CD4-positive, alpha-beta T cell treated with Interleukin-6 at 100 ng/mL for 8 hours (primary cell): ENCODE data around the gene ADRA1B.
"Not testable (repeated sequence)": the region's sequence is repeated elsewhere in the genome, so short reads cannot be mapped to it uniquely, and the experiment has no call there.

Experiments
- DNase-seq: peaks from one replicate; pipeline ENCODE4 v3.0.0-alpha.2; 2020; ENCODE audit warnings: mixed read lengths, low spot score

The ADRA1B gene

DNA sequence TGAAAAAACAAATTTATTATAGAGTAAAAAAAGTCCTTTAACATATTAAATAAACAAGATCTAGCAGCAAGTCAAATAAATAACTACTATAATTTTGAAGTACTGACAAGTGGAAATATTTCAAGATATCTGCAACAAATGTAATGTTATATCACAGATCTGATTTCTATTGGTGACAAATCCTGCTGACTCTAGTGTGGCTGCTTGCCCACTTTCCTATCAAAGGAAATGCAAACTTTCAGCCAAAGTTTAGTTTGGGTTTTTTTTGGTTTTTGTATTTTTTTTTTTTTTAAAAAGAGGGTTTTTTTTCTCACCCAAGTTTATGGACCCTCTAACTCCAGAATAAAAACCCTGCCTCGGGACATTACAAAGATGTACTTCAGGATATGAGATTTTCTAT, 12.9 kb downstream of the ADRA1B start:
- no peak for DNase-seq

DNA sequence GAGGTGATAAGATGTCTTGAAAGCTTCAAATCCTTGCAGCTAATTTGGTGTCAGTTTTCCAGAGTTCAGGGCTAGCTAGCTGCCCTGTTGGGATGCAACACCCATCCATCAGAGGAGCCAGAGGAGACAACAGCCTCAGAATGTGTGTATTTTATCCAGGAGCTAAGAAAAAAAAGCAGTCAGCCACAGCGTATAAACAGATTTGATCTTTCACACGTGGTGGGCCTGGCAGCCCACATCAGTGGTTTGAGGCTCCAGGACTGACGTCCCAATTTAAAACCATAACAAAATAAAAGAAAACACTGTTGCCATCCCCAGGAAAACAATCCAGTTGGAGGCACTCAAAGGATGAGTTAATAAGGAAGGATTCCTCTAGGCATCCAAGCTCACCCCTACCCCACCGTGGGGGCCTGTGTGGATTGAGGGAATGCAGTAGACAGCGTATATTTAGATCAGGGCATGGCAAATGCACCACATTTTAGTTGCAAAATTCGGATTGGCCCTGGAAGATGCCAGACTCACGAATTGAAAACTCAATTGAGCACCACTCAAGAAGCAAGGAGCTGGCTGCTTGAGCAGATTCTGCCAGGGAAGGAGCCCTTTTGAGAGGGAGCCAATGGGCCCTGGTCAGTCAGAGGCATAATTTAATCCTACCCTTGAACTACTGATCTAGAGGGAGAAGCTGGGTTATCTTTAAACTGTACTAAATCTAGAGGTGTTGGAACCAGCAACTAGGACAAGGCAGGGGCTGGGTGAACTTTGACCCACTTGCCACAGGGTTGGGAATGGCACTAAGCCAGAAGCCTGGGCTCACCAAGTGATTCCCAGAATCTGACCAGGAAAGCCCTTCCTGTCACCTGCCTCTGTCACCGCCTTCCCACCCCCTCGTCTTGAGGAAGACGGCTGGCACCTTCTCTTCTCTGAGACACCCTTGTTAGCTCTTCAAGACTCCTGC, 17.5 kb downstream of the ADRA1B start:
- DNase-seq = no peak

DNA sequence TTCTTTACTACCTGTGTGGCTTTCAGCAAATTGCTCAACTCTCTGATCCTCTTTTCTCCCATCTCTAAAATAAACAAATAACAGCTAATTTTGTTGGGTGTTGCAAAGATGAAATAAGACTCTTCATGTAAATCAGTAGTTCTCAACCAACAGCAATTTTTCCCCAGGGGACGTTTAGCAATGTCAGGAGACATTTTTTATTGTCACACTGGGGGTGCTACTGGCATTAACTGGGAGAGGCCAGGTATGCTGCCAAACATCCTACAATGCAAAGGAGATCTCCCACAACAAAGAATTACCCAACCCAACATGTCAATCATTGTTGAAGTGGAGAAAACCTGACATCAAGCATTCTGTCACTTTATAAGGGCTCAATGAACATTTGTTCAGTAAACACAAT, 19.7 kb downstream of the ADRA1B start:
- DNase-seq = no peak

DNA sequence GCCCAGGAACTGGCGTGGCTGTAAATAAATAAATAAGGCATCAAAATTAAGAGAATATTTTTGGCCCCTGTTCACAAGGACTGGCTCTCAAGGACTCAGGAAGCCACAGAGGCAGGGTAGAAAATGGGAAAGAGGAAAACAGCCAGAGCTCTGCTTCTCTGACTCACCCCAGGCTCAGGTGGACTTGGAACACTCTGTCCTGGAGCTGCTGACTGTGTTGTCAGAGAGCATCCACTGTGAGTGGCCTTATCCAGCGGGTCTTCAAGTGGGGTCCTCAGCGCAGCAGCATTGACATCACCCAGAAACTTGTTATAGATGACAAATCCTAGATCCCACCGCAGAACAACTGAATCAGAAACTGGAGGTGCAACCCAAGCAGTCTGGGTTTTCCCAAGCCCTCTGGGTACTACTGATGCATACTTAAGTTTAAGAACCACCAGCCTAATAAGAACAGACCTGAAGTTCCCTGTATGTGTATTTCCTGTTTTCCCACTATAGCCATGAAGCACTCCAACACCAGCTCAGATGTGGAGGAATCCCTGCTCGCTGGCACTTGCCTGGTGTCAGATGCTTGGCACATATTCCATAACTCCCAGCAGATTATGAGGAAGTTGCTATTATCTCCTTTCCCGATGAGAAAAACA, 20.5 kb downstream of the ADRA1B start:
- no peak for DNase-seq

DNA sequence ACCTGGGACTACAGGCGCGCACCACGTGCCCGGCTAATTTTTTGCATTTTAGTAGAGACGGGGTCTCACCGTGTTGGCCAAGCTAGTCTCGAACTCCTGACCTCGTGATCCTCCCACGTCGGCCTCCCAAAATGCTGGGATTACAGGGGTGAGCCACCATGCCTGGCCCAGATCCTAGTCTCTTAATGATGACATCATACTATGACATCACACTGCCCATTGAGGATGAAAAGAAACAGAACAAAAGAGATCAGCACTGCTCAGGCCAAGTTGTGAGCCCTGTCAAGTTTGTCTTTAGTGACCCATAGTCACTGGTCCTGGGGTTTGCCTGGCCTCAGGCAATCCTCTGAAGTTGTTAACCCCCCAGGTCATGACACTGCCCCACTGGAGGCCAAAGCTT, 21.3 kb downstream of the ADRA1B start:
- no peak for DNase-seq

DNA sequence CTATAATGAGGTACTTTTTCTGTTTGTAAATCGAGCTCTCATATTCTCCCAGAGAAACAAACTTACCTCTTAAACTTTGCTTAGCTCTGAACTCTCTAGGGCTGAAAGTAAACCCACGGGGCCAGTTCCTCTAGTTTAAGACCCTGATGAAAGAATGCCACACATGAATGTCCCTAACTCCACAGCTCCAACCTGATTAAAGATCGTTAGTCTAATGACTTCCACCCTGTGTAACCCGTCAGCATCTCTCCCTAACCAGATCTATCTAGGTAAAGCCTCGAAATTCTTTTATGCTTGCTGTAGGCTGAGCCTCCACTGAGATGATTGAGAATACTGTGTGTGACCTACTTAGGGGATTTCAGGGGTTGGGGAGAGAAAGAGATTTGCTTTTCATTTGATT, 27.0 kb downstream of the ADRA1B start:
- DNase-seq = no peak

DNA sequence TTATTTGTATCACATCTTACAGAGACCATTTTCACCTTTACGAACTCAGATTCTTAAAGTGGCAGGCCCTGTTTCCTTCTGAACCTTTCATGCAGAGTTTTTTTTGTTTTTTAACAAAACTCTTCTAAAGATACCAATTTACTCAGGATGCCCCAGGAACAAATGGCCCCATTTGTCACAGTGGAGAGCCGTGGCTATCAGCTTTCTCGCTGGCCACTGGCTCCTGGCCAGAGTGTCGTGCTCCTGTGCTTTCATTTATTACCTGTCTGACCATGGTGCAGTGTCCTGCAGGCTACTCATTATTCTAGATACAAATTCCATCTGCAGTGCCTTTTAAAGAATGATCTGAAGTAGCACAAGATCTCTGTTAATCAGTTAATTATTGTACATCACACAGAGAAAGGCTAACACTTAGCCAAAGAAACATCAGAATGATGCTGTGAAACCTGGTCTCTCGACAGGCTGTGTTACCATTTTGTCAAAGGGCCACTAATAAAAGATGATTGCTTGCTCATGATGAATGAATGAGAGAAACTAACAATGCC, 27.8 kb downstream of the ADRA1B start:
- DNase-seq = no peak

DNA sequence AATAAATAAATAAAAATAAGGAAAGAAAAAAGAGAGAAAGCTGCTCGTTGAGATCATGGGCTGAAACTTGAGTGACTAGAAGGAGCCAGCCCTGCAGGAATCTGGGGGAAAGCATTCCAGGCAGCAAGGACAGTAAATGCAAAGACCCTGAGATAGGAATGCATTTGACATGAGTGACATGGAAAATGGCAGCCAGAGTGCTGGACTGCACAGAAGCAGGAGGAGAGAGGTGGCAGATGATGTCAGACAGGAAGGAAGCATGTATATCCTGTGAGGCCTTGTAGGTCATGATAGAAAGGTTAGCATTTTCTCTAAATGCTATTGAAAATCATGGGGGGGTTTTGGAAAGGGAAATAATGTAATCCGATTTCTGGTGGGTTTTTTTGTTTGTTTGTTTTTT, 29.1 kb downstream of the ADRA1B start:
- no peak for DNase-seq

DNA sequence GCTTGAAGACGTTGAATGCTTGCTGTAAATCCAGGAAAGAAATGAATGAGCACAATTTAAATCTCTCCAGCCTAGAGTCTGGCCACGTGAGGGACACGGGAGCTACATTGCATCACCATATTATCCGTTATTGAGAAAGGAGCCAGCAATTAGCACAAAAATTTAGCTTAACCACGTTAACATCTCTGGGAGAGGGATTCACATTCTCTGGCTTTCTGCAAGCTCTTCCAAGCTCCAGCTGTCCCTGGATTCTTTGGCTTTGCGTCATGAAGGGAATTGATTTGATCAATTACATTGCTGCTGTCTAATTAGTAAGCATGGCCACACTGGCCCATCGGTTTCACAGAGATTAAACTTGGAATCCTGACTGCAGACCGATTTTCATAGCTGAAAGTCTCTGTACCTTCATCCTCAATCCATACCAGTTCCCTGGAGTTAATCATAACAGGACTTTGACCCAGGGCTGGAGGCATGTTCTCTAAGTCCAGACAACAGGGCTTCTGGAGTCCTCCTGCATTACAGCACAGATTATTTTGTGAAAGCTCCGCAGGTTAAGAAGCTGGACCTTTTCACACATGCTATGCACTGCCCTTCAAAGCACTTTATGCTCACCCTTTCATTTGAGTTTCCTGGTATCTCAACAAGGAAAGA, 31.6 kb downstream of the ADRA1B start:
- no peak for DNase-seq

DNA sequence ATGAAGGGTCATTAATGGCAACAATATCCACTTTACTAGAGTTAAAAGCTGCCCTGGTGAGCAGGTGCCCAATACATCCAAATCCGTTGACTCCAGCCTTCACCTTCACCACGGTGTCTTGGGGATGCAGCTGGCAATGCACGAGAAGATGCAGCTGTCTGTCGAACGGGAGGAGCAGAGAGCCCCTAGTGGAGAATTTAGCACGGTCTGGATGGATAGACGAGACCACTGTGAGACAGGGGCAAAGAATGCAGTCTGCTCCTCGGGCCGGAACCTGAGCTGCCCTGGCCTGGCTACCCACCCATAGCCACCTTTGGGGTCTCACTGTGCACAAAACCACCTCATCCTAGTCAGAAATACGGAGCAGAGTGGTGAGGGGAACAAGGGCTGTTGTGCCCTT, 35.1 kb downstream of the ADRA1B start:
- no peak for DNase-seq

DNA sequence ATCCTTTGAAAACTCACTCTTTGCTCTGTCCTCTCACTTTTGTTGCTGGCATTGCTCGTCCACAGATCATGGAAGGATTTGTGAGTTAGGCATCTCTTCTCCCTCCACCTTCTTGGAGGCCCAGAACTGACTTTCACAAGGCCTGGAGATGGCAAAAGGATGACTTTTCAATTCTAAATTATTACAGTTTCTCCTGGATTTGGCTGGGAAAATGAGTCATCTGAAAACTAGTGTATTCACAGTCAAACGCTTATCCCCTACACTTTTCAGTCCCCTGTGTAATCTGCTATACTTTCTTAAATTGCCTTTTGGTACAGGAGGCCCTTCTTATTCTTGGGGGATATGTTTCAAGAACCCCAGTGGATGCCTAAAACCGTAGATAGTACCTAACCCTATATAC, 35.6 kb downstream of the ADRA1B start:
- no peak for DNase-seq

DNA sequence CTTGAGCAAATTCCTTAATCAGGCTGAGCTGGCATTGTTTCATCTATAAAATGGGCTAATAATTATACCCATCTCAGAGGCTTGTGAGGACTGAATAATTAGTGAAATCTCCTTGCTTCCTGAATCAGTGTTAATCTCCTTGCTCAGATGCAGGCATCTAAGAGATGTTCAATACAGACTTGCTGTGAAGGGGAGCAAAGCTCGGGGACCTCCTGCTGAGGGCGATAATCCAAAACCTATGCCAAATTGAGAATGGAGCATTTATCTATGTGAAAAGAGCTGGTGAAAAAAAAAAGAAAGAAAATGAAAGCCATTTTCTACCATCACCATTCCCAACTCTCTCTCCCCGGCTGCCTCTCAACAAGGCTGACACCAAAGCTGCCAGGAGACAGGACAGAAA, 37.3 kb downstream of the ADRA1B start:
- no peak for DNase-seq

DNA sequence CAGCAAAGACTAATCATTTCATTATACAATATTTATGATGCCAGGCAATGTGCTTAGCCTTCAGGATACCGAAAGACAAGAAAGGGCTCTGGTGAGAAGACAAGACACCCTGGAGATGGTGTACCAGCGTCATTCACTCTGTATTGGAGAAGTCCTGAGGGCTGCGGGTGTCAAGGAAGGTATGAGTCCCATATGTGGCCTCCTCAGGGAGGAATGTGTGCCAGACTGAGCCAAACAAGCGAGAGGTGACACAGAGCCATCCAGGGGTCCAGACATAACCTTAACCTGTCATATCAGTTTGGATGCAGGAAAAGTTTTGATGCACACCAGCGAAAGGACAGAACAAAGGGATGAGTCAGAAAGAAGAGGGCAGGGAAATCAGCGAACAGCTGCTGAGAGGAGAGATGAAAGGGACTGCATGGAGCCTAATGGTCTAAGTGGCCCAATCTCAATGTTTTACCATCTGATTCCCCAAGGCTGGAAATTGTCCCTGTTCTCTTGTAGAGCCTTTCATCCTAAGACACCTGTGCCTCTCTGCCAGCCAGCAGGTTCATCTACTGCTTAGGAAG, 38.9 kb downstream of the ADRA1B start:
- no peak for DNase-seq

DNA sequence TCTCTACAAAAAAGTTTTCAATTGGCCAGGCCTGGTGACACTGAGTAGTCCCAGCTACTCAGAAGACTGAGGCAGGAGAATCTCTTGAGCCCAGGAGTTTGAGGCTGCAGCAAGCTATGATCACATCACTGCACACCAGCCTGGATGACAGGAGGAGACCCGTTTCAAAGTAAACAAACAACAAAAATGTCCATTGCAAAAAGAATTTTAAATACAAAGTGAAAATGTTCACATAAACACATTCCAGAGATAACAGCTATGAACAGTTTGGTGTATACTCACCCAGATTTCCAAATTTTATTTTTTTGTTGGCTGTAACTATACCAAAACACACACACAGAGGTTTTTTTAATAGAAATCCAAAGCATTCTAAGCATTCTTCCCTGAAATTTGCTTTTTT, 39.8 kb downstream of the ADRA1B start:
- DNase-seq = no peak

DNA sequence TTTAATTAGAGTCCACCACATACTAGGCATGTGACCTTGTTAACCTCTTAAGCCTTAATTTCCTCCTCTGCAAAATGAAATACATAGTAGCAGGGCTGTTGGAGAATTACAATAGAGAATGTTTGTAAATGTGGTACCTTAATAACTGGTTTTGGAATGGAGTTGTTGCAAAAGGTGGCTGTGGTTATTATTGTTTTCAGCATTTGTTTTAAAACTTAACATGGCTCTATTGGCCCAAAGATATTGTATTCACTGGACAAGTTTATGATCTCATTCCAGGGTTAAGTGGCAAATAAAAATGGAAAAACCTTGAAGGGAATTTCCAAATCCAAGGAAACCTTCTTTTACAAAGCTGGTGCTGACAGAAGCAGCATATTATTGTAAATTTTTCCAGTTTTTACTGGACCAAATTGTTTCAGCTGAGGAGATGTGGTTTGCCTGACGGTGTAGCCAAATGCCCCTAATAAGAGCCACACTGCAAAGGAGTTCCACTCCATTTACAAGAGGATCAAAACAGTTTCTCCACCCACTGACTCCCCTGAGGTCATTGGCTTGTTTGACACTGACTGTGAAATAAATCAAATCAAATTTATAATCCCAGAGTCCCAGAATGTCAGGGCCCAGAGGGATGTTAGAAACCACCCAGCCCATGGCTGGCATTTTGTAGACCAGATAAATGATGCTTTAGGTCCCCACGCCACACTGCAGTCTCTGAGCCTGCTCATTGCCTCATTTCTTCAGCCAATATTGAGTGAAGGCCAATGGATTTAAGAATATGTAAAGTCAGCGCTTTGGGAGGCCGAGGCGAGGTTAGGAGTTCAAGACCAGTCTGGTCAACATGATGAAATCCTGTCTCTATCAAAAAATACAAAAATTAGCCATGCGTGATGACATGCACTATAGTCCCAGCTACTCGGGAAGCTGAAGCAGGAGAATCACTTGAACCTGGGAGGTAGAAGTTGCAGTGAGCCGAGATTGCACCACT, 45.2 kb downstream of the ADRA1B start:
- no peak for DNase-seq

DNA sequence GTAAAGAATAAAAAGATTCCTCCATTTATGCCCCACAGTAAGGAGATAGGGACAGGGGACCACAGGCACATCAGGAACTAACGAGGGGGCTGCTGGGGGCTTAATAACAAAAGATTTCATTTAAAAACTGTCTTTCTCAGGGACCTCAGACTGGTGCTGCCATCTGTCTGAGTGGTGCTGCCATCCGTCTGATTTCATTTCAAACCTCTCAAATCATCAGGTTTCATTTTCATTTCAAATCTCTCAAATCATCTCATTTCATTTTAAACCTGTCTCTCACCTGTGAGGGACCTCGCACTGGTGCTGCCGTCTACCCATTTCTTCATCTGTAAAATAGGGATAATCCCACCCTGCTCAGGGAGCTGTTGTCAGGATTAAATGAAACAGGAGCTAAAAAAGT, 45.9 kb downstream of the ADRA1B start:
- DNase-seq = no peak

DNA sequence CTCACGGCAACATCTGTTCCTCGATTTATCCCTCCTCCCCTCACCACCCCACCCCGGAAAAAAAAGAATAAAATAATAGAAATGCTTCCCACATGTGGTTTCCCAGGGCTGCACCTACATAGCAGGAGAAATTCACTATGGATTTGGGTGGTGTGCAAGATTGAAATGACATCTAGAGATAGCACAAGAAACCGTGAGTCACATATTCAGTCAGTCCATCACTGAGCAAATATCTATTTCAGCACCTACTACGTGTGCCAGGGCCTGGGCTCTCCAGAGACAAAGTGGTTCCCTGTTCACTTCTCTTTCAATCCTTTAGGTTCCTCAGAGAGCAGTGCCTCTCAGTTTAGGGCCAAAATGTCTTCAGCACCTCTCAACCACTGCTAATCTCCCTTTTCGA, 47.7 kb downstream of the ADRA1B start:
- no peak for DNase-seq

DNA sequence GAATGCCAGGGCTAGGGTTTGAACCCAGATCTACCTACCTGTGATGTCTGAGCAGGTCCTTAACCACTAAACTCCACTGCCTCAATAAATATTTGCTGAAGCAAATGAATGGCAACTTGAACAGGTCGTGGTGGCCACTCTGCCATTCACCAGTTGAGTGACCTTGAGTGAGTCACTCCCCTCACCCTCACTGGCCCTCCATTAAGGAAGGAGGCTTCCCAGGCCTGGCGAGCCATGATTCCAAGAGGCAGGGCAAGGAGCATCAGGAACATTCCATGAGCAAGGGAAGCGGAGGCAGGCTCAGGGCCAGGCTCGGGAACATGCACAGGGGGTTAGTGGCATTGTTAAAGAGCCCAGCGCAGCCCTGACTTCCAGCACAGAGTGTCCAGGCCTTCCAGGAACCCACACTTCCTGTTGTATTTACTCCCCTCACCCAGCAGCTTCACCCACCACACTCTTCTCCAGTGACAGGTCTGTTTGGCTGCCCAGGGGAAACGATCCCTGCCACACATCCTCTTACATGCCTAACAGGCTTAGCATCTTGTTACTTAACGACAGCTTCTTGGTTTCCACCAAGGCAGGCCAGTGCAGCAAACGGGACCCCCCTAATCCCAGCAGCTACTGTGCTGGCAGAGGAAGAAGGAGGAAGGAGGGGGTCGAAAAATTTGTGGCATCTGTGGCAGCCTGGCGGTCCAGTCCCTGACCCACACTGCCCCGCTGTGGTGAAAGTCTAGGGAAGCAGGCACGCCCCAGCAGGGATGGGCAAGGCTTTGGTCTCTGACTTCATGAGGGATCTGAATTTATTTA, 49.0 kb downstream of the ADRA1B start:
- no peak for DNase-seq

DNA sequence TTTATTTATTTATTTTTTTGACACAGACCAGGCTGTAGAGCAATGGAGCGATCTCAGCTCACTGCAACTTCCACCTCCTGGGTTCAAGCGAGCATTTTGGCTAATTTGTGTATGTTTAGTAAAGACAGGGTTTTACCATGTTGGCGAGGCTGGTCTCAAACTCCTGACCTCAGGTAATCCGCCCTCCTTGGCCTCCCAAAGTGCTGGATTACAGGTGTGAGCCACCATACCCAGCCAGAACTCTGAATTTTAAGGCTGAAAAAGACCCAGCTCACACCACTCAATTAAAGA, 49.5 kb downstream of the ADRA1B start:
- not testable (repeated sequence) for DNase-seq

DNA sequence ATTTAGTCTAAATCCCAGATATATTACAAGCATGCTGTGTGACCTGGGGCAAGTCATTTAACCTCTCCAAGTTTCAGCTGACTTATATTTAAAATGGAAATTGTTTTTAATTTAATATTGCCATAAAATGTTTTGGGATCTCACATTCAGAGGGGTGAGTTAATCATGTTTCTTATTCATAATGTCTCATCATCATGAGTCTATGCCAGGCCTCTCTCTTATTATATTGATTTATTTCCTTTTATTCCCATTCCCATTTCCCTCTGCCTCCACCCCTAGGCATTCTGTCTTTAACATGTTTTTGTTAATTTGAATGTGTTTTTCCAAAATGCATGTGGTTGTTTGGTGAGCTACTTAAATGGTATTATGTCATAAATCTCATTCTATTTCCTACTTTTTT, 53.7 kb downstream of the ADRA1B start:
- no peak for DNase-seq

DNA sequence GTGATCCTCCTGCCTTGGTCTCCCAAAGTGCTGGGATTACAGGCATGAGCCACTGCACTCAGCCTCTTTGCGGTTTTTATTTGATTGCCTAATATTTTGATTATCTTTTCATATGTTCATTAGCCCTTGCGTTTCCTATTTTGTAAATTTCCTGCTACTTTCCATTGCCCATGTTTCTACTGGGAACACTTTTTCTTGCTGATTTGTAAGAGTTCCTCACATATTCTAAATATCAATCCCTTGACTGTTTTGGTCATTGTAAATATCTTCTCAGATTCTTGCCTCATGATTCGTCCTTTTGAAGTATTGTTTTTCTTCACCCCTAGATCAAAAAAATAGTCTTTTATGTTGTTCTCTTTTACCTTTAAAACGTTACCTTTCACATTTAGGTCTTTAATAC, 54.8 kb downstream of the ADRA1B start:
- DNase-seq = no peak
